ENCODE results near the gene SORCS1. TPM values are rescaled to one million over a fixed set of nuclear protein-coding genes. Genes with fewer than 3 reads are reported as not detected.

Gene SORCS1
- total and polyA plus RNA-seq, 9 donors = 0.05 to 2.4 (median 1.0) TPM

GRCh38 chr10:107051769-107052168 is 112.7 kb downstream of the SORCS1 start:
- no peaks in the 10 kb centered on the region for H3K36me3 ChIP-seq
- no peak for DNase-seq
- no peaks in the 10 kb centered on the region for H3K27me3 ChIP-seq
- no peak overlapping the region for H3K4me3 ChIP-seq
- intact Hi-C loops (cut with DNase I) = no loop called here
- 83 to 92% (median 87%) methylated on average over 1 of the region's 1 CpG for WGBS, 3 donors
- H3K27ac ChIP-seq = no peak overlapping the region
- no peak for TF ChIP-seq POLR2A (IDR thresholded peaks at IDR 0.05)
- TF ChIP-seq CTCF (IDR thresholded peaks at IDR 0.05) = no peak
- no peak for TF ChIP-seq EP300 (IDR thresholded peaks at IDR 0.05)
- no peaks in the 10 kb centered on the region for H3K4me1 ChIP-seq (ENCODE audit: insufficient read depth)
- no peaks in the 10 kb centered on the region for H3K9me3 ChIP-seq

GRCh38 chr10:107043461-107043860 is 121.0 kb downstream of the SORCS1 start:
- H3K4me1 ChIP-seq (ENCODE audit: insufficient read depth) = no peaks in the 10 kb centered on the region
- DNase-seq = no peak
- TF ChIP-seq EP300 (IDR thresholded peaks at IDR 0.05) = no peak
- TF ChIP-seq POLR2A (IDR thresholded peaks at IDR 0.05) = no peak
- no peak for TF ChIP-seq CTCF (IDR thresholded peaks at IDR 0.05)
- H3K4me3 ChIP-seq = no peak overlapping the region
- H3K9me3 ChIP-seq = no peaks in the 10 kb centered on the region
- intact Hi-C loops (cut with DNase I) = loop anchor here in 1 of 4 donors (5.0 kb wide), 1 partner anchor 1766 kb away; no protein-coding TSS in a partner anchor
- no peak overlapping the region for H3K27ac ChIP-seq
- H3K27me3 ChIP-seq = no peaks in the 10 kb centered on the region
- WGBS, 3 donors = 57 to 80% (median 66%) methylated on average over 3 of the region's 3 CpGs
- H3K36me3 ChIP-seq = no peaks in the 10 kb centered on the region

GRCh38 chr10:107037192-107038122 is 127.0 kb downstream of the SORCS1 start:
- intact Hi-C loops (cut with DNase I) = no loop called here
- no peak for DNase-seq
- 82 to 91% (median 85%) methylated on average over 10 of the region's 10 CpGs for WGBS, 3 donors
- H3K36me3 ChIP-seq = no peaks in the 10 kb centered on the region
- no peaks in the 10 kb centered on the region for H3K4me1 ChIP-seq (ENCODE audit: insufficient read depth)
- no peak for TF ChIP-seq CTCF (IDR thresholded peaks at IDR 0.05)
- TF ChIP-seq EP300 (IDR thresholded peaks at IDR 0.05) = no peak
- no peak for TF ChIP-seq POLR2A (IDR thresholded peaks at IDR 0.05)
- H3K4me3 ChIP-seq = no peak overlapping the region
- no peaks in the 10 kb centered on the region for H3K9me3 ChIP-seq
- no peaks in the 10 kb centered on the region for H3K27me3 ChIP-seq
- no peak overlapping the region for H3K27ac ChIP-seq

- H3K27ac ChIP-seq = no peak overlapping the region
- WGBS, 3 donors = 64 to 69% (median 65%) methylated on average over 5 of the region's 5 CpGs
Observed at GRCh38 chr10:107033799-107034422, 130.6 kb downstream of the SORCS1 start.

More at GRCh38 chr10:107033799-107034422, 130.6 kb downstream of the SORCS1 start:
- Histone ChIP-seq H3K9me3 (no peaks in the 10 kb centered on the region), H3K27me3 (no peaks in the 10 kb centered on the region), H3K4me1 (ENCODE audit: insufficient read depth) (no peaks in the 10 kb centered on the region), H3K4me3 (no peak overlapping the region), H3K36me3 (no peaks in the 10 kb centered on the region)
- intact Hi-C loops (cut with DNase I) = no loop called here
- TF ChIP-seq CTCF (IDR thresholded peaks at IDR 0.05) (no peak), POLR2A (IDR thresholded peaks at IDR 0.05) (no peak), EP300 (IDR thresholded peaks at IDR 0.05) (no peak)
- DNase-seq = no peak

Data from ovary (tissue), 9 donors.